Upper lobe of right lung (tissue), 1 donor: ENCODE results near the gene ZNF652. TPM values are rescaled to one million over a fixed set of nuclear protein-coding genes. Genes with fewer than 3 reads are reported as not detected.
A peak's percentile ranks its signal among the peaks of the same experiment; 100 is the strongest.
"Not testable (repeated sequence)": the region's sequence is repeated elsewhere in the genome, so short reads cannot be mapped to it uniquely, and the experiment has no call there.

Source experiments
- ATAC-seq: fragments of 200-7000 bp; cut with Tn5 transposase; one replicate; pipeline ENCODE4 v1.9.1; 2020; ENCODE audit warnings: mild to moderate bottlenecking, moderate library complexity
- DNase-seq: peaks from one replicate; pipeline ENCODE4 v3.0.0-alpha.2; 2020
- H3K27ac ChIP-seq: fragments of 200-600 bp; one replicate; pipeline ENCODE4 v1.8.0; 2022
- H3K27me3 ChIP-seq: fragments of 200-600 bp; one replicate; pipeline ENCODE4 v1.8.0; 2022; ENCODE audit warnings: mild to moderate bottlenecking
- H3K36me3 ChIP-seq: fragments of 200-600 bp; one replicate; pipeline ENCODE4 v1.8.0; 2022
- H3K4me1 ChIP-seq: fragments of 200-600 bp; one replicate; pipeline ENCODE4 v1.8.0; 2022
- H3K4me3 ChIP-seq: fragments of 200-600 bp; one replicate; pipeline ENCODE4 v1.8.0; 2022; ENCODE audit warnings: mild to moderate bottlenecking
- H3K9me3 ChIP-seq: fragments of 200-600 bp; one replicate; pipeline ENCODE4 v1.8.0; 2022
- intact Hi-C: fragments of 100-400 bp; cut with DNase I; formaldehyde crosslinking; loops from one replicate; pipeline ENCODE4 v1.11.0; 2022
- total RNA-seq: library from RNA; stranded (reverse); fragmentation: NEBNext Ultra II Directional; extraction: Animal tissue kit (Norgen Biotek cat#: 25700); gene quantifications from one replicate; pipeline ENCODE4 v1.2.1, GENCODE V29; 2021
- TF ChIP-seq, protein P1 (sequence below): fragments of 200-600 bp; IDR thresholded peaks from one replicate; pipeline ENCODE4 v1.8.0; 2022; ENCODE audit warnings: antibody characterized with exemption
- donor health status: DM: no; HTN: yes; CAD: no; lungs with severe emphysema.

ZNF652 gene
- total RNA-seq, 1 donor from 2014 or later = 49.8 TPM

DNA sequence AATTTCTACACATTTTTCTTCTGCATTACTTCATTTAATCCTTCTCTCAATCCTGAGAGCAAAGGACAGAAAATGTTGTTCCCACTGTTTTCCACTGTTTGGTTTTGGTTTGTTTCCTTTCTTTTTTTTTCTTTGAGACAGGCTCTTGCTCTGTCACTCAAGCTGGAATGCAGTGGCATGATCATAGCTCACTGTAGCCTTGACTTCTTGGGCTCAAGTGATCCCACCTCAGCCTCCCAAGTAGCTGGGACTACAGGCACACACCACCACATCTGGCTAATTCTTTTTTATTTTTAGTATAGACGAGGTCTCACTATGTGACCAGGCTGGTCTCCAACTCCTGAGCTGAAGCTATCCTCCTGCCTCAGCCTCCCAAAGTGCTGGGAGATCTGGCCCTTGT lies 7.0 kb upstream of the ZNF652 start:
- DNase-seq (no peak), ATAC-seq (no peak)
- H3K4me1 ChIP-seq = no peaks in the 10 kb centered on the region
- no peak overlapping the region for H3K4me3 ChIP-seq
- TF ChIP-seq, protein P1, sequence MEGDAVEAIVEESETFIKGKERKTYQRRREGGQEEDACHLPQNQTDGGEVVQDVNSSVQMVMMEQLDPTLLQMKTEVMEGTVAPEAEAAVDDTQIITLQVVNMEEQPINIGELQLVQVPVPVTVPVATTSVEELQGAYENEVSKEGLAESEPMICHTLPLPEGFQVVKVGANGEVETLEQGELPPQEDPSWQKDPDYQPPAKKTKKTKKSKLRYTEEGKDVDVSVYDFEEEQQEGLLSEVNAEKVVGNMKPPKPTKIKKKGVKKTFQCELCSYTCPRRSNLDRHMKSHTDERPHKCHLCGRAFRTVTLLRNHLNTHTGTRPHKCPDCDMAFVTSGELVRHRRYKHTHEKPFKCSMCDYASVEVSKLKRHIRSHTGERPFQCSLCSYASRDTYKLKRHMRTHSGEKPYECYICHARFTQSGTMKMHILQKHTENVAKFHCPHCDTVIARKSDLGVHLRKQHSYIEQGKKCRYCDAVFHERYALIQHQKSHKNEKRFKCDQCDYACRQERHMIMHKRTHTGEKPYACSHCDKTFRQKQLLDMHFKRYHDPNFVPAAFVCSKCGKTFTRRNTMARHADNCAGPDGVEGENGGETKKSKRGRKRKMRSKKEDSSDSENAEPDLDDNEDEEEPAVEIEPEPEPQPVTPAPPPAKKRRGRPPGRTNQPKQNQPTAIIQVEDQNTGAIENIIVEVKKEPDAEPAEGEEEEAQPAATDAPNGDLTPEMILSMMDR = no peak
- H3K9me3 ChIP-seq = no peaks in the 10 kb centered on the region
- H3K27ac ChIP-seq = no peak overlapping the region
- H3K36me3 ChIP-seq = no peaks in the 10 kb centered on the region
- intact Hi-C loops = no loop called here
- H3K27me3 ChIP-seq = no peaks in the 10 kb centered on the region

DNA sequence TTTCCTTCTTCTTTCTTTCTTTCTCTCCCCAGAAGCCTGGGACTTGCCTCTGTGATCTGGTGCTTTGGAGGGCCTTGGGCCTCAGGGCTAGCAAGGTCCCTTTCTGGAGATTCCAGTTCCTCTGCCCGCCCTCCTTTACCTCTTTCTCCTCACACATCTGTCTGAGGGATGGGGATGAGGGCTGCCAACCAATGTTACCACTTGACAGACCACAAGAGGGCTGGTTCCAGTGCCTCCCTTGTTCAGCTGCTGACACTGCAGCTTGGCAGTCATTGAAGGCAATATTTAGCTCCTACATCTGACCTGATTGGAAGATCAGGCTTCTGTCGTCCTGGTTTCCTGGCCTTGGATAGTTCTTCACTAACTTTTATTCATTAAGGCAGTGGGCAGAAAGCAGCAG lies 3.6 kb upstream of the ZNF652 start:
- Histone ChIP-seq H3K4me3 (no peak overlapping the region), H3K9me3 (no peaks in the 10 kb centered on the region), H3K27me3 (no peaks in the 10 kb centered on the region), H3K36me3 (no peaks in the 10 kb centered on the region), H3K27ac (no peak overlapping the region), H3K4me1 (peaks cover 8% of the 10 kb centered on the region)
- intact Hi-C loops = no loop called here
- TF ChIP-seq, protein P1 = no peak
- no peak for DNase-seq
- no peak for ATAC-seq

DNA sequence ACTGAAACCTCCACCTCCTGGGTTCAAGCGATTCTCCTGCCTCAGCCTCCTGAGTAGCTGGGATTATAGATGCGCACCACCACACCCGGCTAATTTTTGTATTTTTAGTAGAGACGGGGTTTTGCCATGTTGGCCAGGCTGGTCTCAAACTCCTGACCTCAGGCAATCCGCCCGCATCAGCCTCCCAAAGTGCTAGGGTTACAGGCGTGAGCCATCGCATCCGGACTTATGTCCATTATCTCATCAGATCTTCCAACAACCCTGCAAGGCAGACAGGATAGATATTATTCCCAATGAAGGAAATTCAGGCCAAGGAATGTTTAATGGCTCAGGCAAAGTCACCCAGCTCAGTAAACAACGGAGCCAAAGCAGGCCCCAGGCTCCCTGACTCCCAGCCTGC lies 3.1 kb upstream of the ZNF652 start:
- H3K27ac ChIP-seq, intact Hi-C loops, DNase-seq, H3K4me3 ChIP-seq, H3K27me3 ChIP-seq, H3K36me3 ChIP-seq, ATAC-seq, H3K9me3 ChIP-seq: not testable (repeated sequence)
- H3K4me1 ChIP-seq = peaks cover 13% of the 10 kb centered on the region

DNA sequence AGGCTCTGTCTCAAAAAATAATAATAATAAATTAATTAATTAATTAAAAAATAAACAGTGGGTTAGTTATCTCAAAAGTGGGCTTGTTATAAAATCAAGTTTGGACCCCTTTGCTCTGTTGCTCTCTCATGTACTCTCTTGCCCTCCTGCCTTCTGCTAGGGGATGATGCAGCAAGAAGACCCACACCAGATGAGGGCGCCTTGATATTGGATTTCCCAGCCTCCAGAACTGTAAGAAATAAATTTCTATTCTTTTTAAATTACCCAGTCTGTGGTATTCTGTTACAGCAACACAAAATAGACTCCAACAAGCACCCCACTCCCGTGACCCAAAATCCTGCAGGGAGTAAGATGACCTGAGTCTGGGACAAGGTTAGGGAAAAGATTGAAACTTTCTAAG lies 2.1 kb upstream of the ZNF652 start:
- no peak for ATAC-seq
- no peaks in the 10 kb centered on the region for H3K36me3 ChIP-seq
- DNase-seq = no peak
- no peak overlapping the region for H3K27ac ChIP-seq
- no peak overlapping the region for H3K4me3 ChIP-seq
- peaks cover 23% of the 10 kb centered on the region for H3K4me1 ChIP-seq
- H3K27me3 ChIP-seq = no peaks in the 10 kb centered on the region
- TF ChIP-seq, protein P1 = no peak
- no peaks in the 10 kb centered on the region for H3K9me3 ChIP-seq
- intact Hi-C loops = no loop called here

DNA sequence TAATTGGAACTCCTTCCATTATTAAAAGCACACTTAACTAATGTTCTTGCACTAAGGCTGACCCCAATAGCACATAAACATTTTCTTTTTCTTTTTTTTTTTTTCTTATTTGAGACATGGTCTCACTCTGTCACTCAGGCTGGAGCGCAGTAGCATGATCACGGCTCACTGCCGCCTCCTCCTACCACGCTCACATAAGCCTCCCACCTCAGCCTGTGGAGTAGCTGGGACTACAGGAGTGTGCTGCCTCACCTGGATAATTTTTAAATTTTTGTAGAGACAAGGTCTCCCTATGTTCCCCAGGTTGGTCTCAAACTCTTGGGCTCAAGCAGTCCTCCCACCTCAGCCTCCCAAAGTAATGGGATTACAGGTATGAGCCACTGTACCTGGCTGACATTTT lies 1.2 kb upstream of the ZNF652 start:
- TF ChIP-seq, protein P1 = no peak
- DNase-seq = no peak
- Histone ChIP-seq H3K9me3 (no peaks in the 10 kb centered on the region), H3K36me3 (no peaks in the 10 kb centered on the region), H3K27ac (peak overlapping the region; percentile 58), H3K4me1 (peaks cover 31% of the 10 kb centered on the region), H3K4me3 (no peak overlapping the region), H3K27me3 (no peaks in the 10 kb centered on the region)
- intact Hi-C loops = no loop called here
- ATAC-seq = no peak

DNA sequence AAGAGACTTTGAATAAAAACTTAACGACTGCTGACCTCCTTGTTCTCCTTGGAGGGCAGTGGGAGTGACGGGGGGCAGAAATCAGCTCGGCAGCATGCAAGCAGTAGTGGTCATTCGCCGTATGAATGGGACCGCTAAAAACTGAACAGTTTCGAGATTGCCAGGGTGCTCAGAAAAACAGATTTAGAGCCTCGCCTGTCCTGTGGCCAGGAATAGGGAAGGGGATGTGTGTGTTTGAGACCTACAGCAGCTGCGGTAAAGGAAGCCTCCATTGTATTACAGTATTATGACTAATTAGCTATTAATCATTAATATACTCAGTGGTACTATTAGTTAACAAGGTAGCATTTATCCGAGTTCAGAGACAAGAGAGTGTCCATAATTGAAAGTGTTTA lies 670 bp upstream of the ZNF652 start:
- peak overlapping the region; percentile 58 for H3K27ac ChIP-seq
- H3K4me3 ChIP-seq = peak overlapping the region; percentile 97
- H3K4me1 ChIP-seq = peaks cover 36% of the 10 kb centered on the region
- no peaks in the 10 kb centered on the region for H3K27me3 ChIP-seq
- H3K9me3 ChIP-seq = no peaks in the 10 kb centered on the region
- TF ChIP-seq, protein P1 = no peak
- intact Hi-C loops = no loop called here
- ATAC-seq (no peak), DNase-seq (no peak)
- H3K36me3 ChIP-seq = no peaks in the 10 kb centered on the region
